Measurements from ENCODE around the gene RGMA. TPM values are rescaled to one million over a fixed set of nuclear protein-coding genes. Genes with fewer than 3 reads are reported as not detected.
A peak's percentile ranks its signal among the peaks of the same experiment; 100 is the strongest.

The RGMA gene
- under 1 TPM; 0.18 to 0.32 TPM for total RNA-seq

- Mint-ChIP-seq H3K27ac (no peak within 1 kb of the TSS), H3K9me3 (no peaks in the 10 kb centered on the region), H3K36me3 (peaks cover 0 to 5% of the 10 kb centered on the region in 2 donors)
- peak; percentile 25 to 47 for ATAC-seq
- peak in 1 of 2 donors; percentile 17 for DNase-seq (ENCODE audit: low spot score in 2 of 2)
Observed at GRCh38 chr15:93088981-93089726, at the start of gene RGMA. Gene RGMA, minus strand, starts transcription at chr15:93089211. Its CDS starts 279 bp downstream, at chr15:93088932.

- H3K9me3 Mint-ChIP-seq: no peaks in the 10 kb centered on the region
- ATAC-seq: no peak
- H3K27ac Mint-ChIP-seq: no peak overlapping the region
- H3K36me3 Mint-ChIP-seq: no peaks in the 10 kb centered on the region
- DNase-seq (ENCODE audit: low spot score in 2 of 2): no peak
Observed at GRCh38 chr15:93136606-93137005, 47.6 kb upstream of the RGMA start.

GRCh38 chr15:93135997-93136397, 47.0 kb upstream of the RGMA start:
- no peak for ATAC-seq
- H3K9me3 Mint-ChIP-seq: no peaks in the 10 kb centered on the region
- H3K27ac Mint-ChIP-seq: no peak overlapping the region

GRCh38 chr15:93135459-93135858, 46.4 kb upstream of the RGMA start:
- H3K9me3 Mint-ChIP-seq: no peaks in the 10 kb centered on the region
- H3K27ac Mint-ChIP-seq: no peak overlapping the region
- DNase-seq (ENCODE audit: low spot score in 2 of 2) (no peak), ATAC-seq (no peak)
- H3K36me3 Mint-ChIP-seq: no peaks in the 10 kb centered on the region

More at GRCh38 chr15:93135997-93136397, 47.0 kb upstream of the RGMA start:
- no peak for DNase-seq (ENCODE audit: low spot score in 2 of 2)
- no peaks in the 10 kb centered on the region for H3K36me3 Mint-ChIP-seq

GRCh38 chr15:93131485-93132095, 42.6 kb upstream of the RGMA start:
- ATAC-seq (no peak), DNase-seq (ENCODE audit: low spot score in 2 of 2) (no peak)
- Mint-ChIP-seq H3K36me3 (no peaks in the 10 kb centered on the region), H3K9me3 (no peaks in the 10 kb centered on the region), H3K27ac (no peak overlapping the region)

- no peaks in the 10 kb centered on the region for H3K9me3 Mint-ChIP-seq
- no peak for DNase-seq (ENCODE audit: low spot score in 2 of 2)
- H3K36me3 Mint-ChIP-seq: no peaks in the 10 kb centered on the region
- no peak for ATAC-seq
- no peak overlapping the region for H3K27ac Mint-ChIP-seq
Observed at GRCh38 chr15:93129702-93130488, 40.9 kb upstream of the RGMA start.

- ATAC-seq: no peak
- H3K27ac Mint-ChIP-seq: peak overlapping the region in 1 of 2 donors; percentile 10
- no peaks in the 10 kb centered on the region for H3K9me3 Mint-ChIP-seq
- H3K36me3 Mint-ChIP-seq: no peaks in the 10 kb centered on the region
- DNase-seq (ENCODE audit: low spot score in 2 of 2): no peak
Observed at GRCh38 chr15:93127286-93127685, 38.3 kb upstream of the RGMA start.

- ATAC-seq: no peak
- H3K27ac Mint-ChIP-seq: no peak overlapping the region
- H3K9me3 Mint-ChIP-seq: no peaks in the 10 kb centered on the region
- no peak for DNase-seq (ENCODE audit: low spot score in 2 of 2)
- H3K36me3 Mint-ChIP-seq: no peaks in the 10 kb centered on the region
Observed at GRCh38 chr15:93126599-93126998, 37.6 kb upstream of the RGMA start.

- no peak overlapping the region for H3K27ac Mint-ChIP-seq
- DNase-seq (ENCODE audit: low spot score in 2 of 2) (no peak), ATAC-seq (no peak)
- no peaks in the 10 kb centered on the region for H3K36me3 Mint-ChIP-seq
- H3K9me3 Mint-ChIP-seq: no peaks in the 10 kb centered on the region
Observed at GRCh38 chr15:93126148-93126547, 37.1 kb upstream of the RGMA start.

GRCh38 chr15:93124126-93124525, 35.1 kb upstream of the RGMA start:
- H3K27ac Mint-ChIP-seq: no peak overlapping the region
- ATAC-seq (no peak), DNase-seq (ENCODE audit: low spot score in 2 of 2) (no peak)
- no peaks in the 10 kb centered on the region for H3K36me3 Mint-ChIP-seq
- H3K9me3 Mint-ChIP-seq: no peaks in the 10 kb centered on the region

GRCh38 chr15:93121973-93122910, 33.2 kb upstream of the RGMA start:
- Mint-ChIP-seq H3K9me3 (no peaks in the 10 kb centered on the region), H3K27ac (no peak overlapping the region), H3K36me3 (no peaks in the 10 kb centered on the region)
- DNase-seq (ENCODE audit: low spot score in 2 of 2) (no peak), ATAC-seq (no peak)

- Mint-ChIP-seq H3K27ac (no peak overlapping the region), H3K36me3 (no peaks in the 10 kb centered on the region), H3K9me3 (no peaks in the 10 kb centered on the region)
- ATAC-seq: no peak
- no peak for DNase-seq (ENCODE audit: low spot score in 2 of 2)
Observed at GRCh38 chr15:93121107-93121506, 32.1 kb upstream of the RGMA start.

- DNase-seq (ENCODE audit: low spot score in 2 of 2): peak in 1 of 2 donors; percentile 20
- no peaks in the 10 kb centered on the region for H3K9me3 Mint-ChIP-seq
- peak in 1 of 2 donors; percentile 99 for ATAC-seq
- no peaks in the 10 kb centered on the region for H3K36me3 Mint-ChIP-seq
- H3K27ac Mint-ChIP-seq: peak overlapping the region in 1 of 2 donors; percentile 80
Observed at GRCh38 chr15:93118904-93119303, 29.9 kb upstream of the RGMA start.

GRCh38 chr15:93111451-93111850, 22.4 kb upstream of the RGMA start:
- ATAC-seq (no peak), DNase-seq (ENCODE audit: low spot score in 2 of 2) (no peak)
- H3K9me3 Mint-ChIP-seq: no peaks in the 10 kb centered on the region
- no peaks in the 10 kb centered on the region for H3K36me3 Mint-ChIP-seq
- H3K27ac Mint-ChIP-seq: no peak overlapping the region

GRCh38 chr15:93110502-93111040, 21.6 kb upstream of the RGMA start:
- DNase-seq (ENCODE audit: low spot score in 2 of 2) (no peak), ATAC-seq (no peak)
- no peaks in the 10 kb centered on the region for H3K36me3 Mint-ChIP-seq
- no peaks in the 10 kb centered on the region for H3K9me3 Mint-ChIP-seq
- H3K27ac Mint-ChIP-seq: no peak overlapping the region
